ENCODE data around the gene ELFN1.

ELFN1 gene

GRCh38 chr7:1675036-1675671 is 5.1 kb downstream of the ELFN1 start:
- Mint-ChIP-seq H3K9me3 (ENCODE audit: low read depth) (no peaks in the 10 kb centered on the region), H3K27ac (no peak overlapping the region), H3K27me3 (peaks cover 8% of the 10 kb centered on the region), H3K4me1 (ENCODE audit: low read depth) (no peaks in the 10 kb centered on the region), H3K4me3 (no peak overlapping the region), H3K36me3 (no peaks in the 10 kb centered on the region)

DNA sequence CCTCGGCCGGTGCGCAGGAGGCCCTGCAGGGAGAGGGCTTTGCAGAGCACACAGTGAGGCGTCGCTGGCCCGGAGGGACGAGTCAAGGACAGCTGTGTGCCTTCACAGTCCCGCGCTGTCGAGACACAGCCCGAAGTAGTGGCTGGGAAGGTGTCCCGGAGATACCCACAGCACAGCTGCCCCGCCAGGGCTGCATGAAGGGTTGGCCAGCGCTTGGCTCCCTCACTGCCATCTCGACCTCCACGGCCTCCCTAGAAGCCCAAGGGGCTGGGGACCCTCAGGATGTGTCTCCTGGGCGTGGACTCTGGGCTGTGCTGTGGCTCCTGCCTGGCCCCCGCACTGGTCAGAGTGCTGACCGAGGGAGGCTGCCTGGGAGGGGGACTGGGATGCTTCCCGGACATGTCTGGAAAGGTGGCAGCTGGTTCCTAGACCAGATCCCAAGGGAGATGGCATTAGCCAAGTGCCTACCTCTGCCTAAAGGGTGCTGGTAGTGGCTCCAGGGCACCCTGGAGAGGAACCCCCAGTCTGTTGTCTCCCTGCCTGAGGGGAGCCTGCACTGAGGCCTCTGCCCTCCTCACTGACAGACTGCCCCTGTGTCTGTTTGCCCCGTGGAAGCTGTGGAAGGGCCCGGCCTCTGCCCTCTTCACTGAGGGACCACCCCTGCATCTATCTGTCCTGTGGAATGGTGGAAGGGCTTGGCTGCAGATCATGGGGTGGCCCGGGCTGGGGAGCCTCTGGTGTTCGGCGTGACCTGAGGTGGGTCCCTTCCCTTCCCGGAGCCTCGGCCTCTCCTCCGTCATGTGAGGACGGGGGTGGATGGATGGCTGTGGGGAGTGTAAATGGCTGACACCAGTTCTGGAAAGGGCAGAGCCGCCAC is 5.8 kb downstream of the ELFN1 start:
- no peak overlapping the region for H3K4me3 Mint-ChIP-seq
- H3K27ac Mint-ChIP-seq = no peak overlapping the region
- no peaks in the 10 kb centered on the region for H3K4me1 Mint-ChIP-seq (ENCODE audit: low read depth)
- no peaks in the 10 kb centered on the region for H3K9me3 Mint-ChIP-seq (ENCODE audit: low read depth)
- H3K27me3 Mint-ChIP-seq = peaks cover 8% of the 10 kb centered on the region
- H3K36me3 Mint-ChIP-seq = no peaks in the 10 kb centered on the region

DNA sequence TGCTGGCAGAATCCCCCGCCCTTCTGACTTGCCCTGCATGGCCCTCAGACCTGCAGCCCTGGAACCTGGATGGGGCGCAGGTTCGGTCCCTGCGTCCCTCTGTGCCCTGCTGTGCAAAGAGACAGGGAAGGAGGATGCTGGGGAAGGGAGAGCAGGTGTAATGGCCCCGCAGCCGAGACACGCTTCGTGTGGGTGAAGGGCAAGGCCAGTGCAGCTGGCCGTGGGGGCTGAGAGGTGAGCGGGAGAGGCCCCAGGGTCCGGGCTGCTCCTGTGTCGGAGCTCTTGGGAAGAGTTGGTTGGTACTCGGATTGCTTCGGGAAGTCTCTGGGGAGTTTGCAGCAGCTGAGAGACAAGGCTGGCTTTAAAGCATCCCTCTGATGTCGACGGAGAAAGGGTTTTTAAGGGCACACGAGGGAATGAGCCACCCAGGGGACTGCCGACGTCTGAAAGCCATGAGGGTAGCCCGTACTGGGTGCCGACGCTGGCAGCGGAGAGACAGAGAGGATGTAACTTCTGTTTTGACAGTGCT is 6.5 kb downstream of the ELFN1 start:
- Mint-ChIP-seq H3K36me3 (no peaks in the 10 kb centered on the region), H3K4me1 (ENCODE audit: low read depth) (no peaks in the 10 kb centered on the region), H3K27me3 (peaks cover 5% of the 10 kb centered on the region), H3K9me3 (ENCODE audit: low read depth) (no peaks in the 10 kb centered on the region), H3K27ac (no peak overlapping the region), H3K4me3 (no peak overlapping the region)

DNA sequence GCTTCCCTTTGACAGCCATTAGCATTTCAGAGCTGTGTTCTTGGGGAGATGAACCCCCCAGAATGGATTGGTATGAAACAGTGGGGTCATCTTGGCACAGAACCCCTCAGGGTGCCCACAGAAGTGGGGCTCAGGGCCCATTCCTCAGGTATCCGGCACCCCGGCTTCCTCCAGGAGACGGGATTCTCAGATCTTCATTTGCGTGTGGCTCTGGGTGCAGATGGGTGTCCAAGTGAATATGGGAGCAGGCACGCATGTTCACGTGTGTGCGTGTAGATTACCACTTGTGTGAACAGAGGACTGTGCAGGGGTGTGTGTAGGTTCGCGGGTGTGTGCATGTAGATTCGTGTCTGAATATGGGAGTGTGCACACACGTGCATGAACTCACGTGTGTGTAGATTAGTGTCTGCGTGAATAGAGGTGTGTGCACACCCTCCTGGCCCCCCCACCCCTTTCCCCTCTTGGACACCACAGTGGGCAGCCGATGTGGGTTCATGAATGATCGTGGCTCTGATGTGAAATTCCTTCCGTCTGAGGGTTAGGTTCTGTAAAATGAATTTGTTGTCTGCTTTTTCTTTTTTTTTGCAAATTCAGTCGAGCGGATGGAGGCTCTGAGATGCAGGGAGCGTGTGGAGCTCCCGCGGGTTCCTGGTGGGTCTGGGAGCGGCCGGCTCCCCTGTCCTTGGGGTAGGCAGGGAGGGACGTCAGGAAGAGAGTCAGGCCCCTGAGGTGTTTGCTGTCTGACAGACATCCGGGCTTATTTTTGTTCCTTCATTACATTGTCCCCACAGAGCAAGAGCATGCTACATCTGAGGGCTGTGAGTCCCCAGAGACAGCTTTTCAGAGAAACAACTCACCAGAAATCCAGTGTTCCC is 7.4 kb downstream of the ELFN1 start:
- no peak overlapping the region for H3K27ac Mint-ChIP-seq
- H3K4me1 Mint-ChIP-seq (ENCODE audit: low read depth) = no peaks in the 10 kb centered on the region
- no peaks in the 10 kb centered on the region for H3K9me3 Mint-ChIP-seq (ENCODE audit: low read depth)
- H3K27me3 Mint-ChIP-seq = peaks cover 4% of the 10 kb centered on the region
- no peaks in the 10 kb centered on the region for H3K36me3 Mint-ChIP-seq
- no peak overlapping the region for H3K4me3 Mint-ChIP-seq

GRCh38 chr7:1678081-1678543 is 8.0 kb downstream of the ELFN1 start:
- Mint-ChIP-seq H3K9me3 (ENCODE audit: low read depth) (peaks cover 6% of the 10 kb centered on the region), H3K4me1 (ENCODE audit: low read depth) (no peaks in the 10 kb centered on the region), H3K36me3 (no peaks in the 10 kb centered on the region), H3K4me3 (no peak overlapping the region), H3K27me3 (no peaks in the 10 kb centered on the region), H3K27ac (no peak overlapping the region)

GRCh38 chr7:1678571-1679325 is 8.7 kb downstream of the ELFN1 start:
- H3K9me3 Mint-ChIP-seq (ENCODE audit: low read depth) = peaks cover 11% of the 10 kb centered on the region
- no peak overlapping the region for H3K27ac Mint-ChIP-seq
- peaks cover 3% of the 10 kb centered on the region for H3K36me3 Mint-ChIP-seq
- no peaks in the 10 kb centered on the region for H3K4me1 Mint-ChIP-seq (ENCODE audit: low read depth)
- H3K27me3 Mint-ChIP-seq = no peaks in the 10 kb centered on the region
- no peak overlapping the region for H3K4me3 Mint-ChIP-seq

- peaks cover 3% of the 10 kb centered on the region for H3K36me3 Mint-ChIP-seq
- no peaks in the 10 kb centered on the region for H3K4me1 Mint-ChIP-seq (ENCODE audit: low read depth)
- H3K27me3 Mint-ChIP-seq = no peaks in the 10 kb centered on the region
- no peak overlapping the region for H3K27ac Mint-ChIP-seq
- H3K9me3 Mint-ChIP-seq (ENCODE audit: low read depth) = peaks cover 11% of the 10 kb centered on the region
- H3K4me3 Mint-ChIP-seq = no peak overlapping the region
Measured at GRCh38 chr7:1679326-1679965, 9.4 kb downstream of the ELFN1 start.

DNA sequence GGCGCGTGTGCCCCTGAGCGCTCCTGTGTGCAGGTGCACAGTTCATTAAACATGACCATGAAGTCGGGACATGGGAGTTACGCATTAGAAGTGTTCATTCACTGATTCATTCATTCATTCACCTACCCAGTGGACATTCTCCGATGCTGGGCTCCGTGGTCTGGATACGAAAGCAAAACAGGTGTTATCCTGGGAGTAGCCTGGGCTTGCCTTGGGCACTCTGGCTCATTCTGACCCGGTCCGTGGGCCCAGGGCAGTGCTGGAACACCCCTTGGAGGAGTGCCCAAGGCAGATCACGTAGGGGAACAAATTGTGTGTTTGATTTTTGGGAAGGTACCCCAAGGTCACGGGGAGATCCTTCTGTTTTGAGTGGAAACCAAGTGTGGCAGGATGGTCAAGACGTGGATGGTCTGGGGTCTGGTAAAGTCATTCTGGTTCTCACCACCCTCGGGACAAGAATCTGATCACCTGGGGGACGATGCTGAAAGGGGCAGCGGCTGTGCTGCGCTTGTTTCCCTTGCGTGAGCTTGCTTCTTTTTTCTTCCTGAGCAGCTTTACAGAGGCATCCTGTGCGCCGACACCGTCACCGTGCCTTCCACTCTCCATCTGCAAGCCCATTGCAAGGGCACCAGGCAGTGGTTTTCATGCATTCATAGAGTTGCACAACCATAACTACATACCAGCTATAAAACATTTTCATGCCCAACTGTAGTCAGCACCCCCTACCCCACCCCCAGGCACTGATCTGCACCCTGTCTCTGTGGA is 10.1 kb downstream of the ELFN1 start:
- peaks cover 15% of the 10 kb centered on the region for H3K9me3 Mint-ChIP-seq (ENCODE audit: low read depth)
- H3K4me1 Mint-ChIP-seq (ENCODE audit: low read depth) = no peaks in the 10 kb centered on the region
- no peaks in the 10 kb centered on the region for H3K27me3 Mint-ChIP-seq
- H3K4me3 Mint-ChIP-seq = no peak overlapping the region
- H3K36me3 Mint-ChIP-seq = peaks cover 6% of the 10 kb centered on the region
- no peak overlapping the region for H3K27ac Mint-ChIP-seq

DNA sequence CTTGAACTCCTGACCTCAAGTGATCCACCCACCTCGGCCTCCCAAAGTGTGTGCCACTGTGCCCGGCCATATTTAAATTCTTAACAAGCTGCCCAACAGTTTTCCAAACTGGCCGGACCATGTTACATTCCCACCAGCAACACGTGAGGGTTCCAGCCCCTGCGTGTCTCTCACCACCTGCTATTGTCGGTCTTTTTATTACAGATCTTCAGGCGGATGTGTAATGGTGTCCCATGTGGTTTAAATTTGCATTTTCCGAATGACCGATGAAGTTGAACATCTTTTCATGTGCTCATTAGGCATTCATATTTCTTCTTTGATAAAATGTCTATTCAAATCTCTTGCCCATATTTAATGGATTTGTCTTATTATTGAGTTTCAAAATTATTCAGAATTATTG is 11.5 kb downstream of the ELFN1 start:
- H3K4me1 Mint-ChIP-seq (ENCODE audit: low read depth) = no peaks in the 10 kb centered on the region
- H3K27me3 Mint-ChIP-seq = peaks cover 1% of the 10 kb centered on the region
- peaks cover 8% of the 10 kb centered on the region for H3K36me3 Mint-ChIP-seq
- no peak overlapping the region for H3K4me3 Mint-ChIP-seq
- H3K9me3 Mint-ChIP-seq (ENCODE audit: low read depth) = peaks cover 18% of the 10 kb centered on the region
- no peak overlapping the region for H3K27ac Mint-ChIP-seq

DNA sequence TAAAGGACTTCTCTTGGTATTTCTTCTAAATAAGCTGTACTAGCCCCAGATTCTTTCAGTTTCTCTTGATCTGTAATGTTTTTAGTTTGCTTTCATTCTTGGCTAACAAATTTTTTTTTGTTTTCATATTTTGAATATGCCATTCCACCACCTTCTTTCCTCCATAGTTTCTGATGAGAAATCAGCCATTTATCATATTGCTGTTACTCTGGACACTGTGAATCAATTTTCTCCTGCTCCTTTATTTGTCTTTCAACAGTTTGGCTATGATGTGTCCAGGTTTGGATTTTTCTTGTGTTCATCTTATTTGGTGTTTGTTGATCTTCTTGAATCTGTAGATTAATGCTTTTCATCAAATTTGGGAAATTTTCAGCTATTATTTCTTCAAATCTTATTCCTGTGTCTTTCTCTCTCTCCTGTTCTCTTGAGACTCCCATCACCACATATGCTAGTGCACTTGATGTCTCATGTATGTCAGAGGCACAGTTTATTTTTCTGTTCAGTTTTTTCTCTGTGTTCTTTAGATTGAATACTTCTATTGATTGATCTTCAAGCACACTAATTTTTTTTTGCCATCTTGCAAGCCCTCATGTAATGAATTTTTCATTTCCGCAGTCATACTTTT is 15.0 kb downstream of the ELFN1 start:
- no peak overlapping the region for H3K4me3 Mint-ChIP-seq
- H3K27me3 Mint-ChIP-seq = peaks cover 1% of the 10 kb centered on the region
- peaks cover 25% of the 10 kb centered on the region for H3K9me3 Mint-ChIP-seq (ENCODE audit: low read depth)
- peaks cover 8% of the 10 kb centered on the region for H3K36me3 Mint-ChIP-seq
- H3K27ac Mint-ChIP-seq = no peak overlapping the region
- H3K4me1 Mint-ChIP-seq (ENCODE audit: low read depth) = no peaks in the 10 kb centered on the region

DNA sequence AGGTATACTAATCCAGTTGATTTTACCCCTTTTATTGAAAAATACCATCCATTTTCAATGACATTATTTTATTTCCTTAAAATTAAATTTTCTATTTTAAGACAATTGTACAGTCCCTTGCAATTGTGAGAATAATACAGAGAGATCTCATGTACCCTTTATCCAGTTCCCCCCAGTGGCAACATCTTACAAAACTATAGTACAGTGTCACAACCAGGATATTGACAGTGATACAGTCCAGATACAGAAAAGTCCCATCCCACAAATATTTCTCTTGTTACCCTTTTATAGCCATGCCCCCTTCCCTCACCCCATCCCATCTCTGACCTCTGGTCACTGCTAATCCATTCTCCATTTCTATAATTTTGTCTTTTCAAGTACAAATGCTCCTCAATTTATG is 18.5 kb downstream of the ELFN1 start:
- Mint-ChIP-seq H3K4me1 (ENCODE audit: low read depth) (no peaks in the 10 kb centered on the region), H3K27me3 (peaks cover 1% of the 10 kb centered on the region), H3K36me3 (peaks cover 5% of the 10 kb centered on the region), H3K4me3 (no peak overlapping the region), H3K27ac (no peak overlapping the region), H3K9me3 (ENCODE audit: low read depth) (peaks cover 16% of the 10 kb centered on the region)

GRCh38 chr7:1689311-1689710 is 19.2 kb downstream of the ELFN1 start:
- H3K27ac Mint-ChIP-seq = no peak overlapping the region
- peaks cover 1% of the 10 kb centered on the region for H3K27me3 Mint-ChIP-seq
- H3K4me1 Mint-ChIP-seq (ENCODE audit: low read depth) = no peaks in the 10 kb centered on the region
- H3K4me3 Mint-ChIP-seq = no peak overlapping the region
- H3K9me3 Mint-ChIP-seq (ENCODE audit: low read depth) = peaks cover 15% of the 10 kb centered on the region
- peaks cover 5% of the 10 kb centered on the region for H3K36me3 Mint-ChIP-seq

- Mint-ChIP-seq H3K36me3 (no peaks in the 10 kb centered on the region), H3K27me3 (peaks cover 1% of the 10 kb centered on the region), H3K9me3 (ENCODE audit: low read depth) (peaks cover 7% of the 10 kb centered on the region), H3K27ac (no peak overlapping the region), H3K4me3 (no peak overlapping the region), H3K4me1 (ENCODE audit: low read depth) (no peaks in the 10 kb centered on the region)
Measured at GRCh38 chr7:1690359-1690958, 20.4 kb downstream of the ELFN1 start.

Measured in activated naive CD8-positive, alpha-beta T cell (primary cell).